Uterus (tissue), 4 donors: Measurements from ENCODE around the gene SCRN2. TPM values are rescaled to one million over a fixed set of nuclear protein-coding genes. Genes with fewer than 3 reads are reported as not detected.

ENCODE experiments used
- DNase-seq, 2 donors: peaks; one replicate each; pipeline ENCODE4 v3.0.0-alpha.2; 2019 to 2020
- H3K27ac ChIP-seq, 2 donors: fragments of 200-600 bp; sonication (generic); 1 replicate in 1 of 2; 2 replicates in 1 of 2; pipeline ENCODE4 v1.5.1; 2016 to 2018
- H3K27me3 ChIP-seq, 2 donors: fragments of 200-600 bp; sonication (generic); one replicate each; pipeline ENCODE4 v1.5.1; 2018 to 2019; ENCODE audit warnings: control low read depth in 1 of 2
- H3K36me3 ChIP-seq, 2 donors: fragments of 200-600 bp; sonication (generic); one replicate each; pipeline ENCODE4 v1.5.1; 2019; ENCODE audit warnings: control low read depth in 1 of 2
- H3K4me1 ChIP-seq, 2 donors: fragments of 200-600 bp; sonication (generic); one replicate each; pipeline ENCODE4 v1.5.1; 2018 to 2019; ENCODE audit warnings: control low read depth in 1 of 2
- H3K4me3 ChIP-seq, 2 donors: fragments of 200-600 bp; sonication (generic); 1 replicate in 1 of 2; 2 replicates in 1 of 2; pipeline ENCODE4 v1.5.1; 2018 to 2019; ENCODE audit warnings: mild to moderate bottlenecking in 1 of 2
- H3K9me3 ChIP-seq, 2 donors: fragments of 200-600 bp; sonication (generic); one replicate each; pipeline ENCODE4 v1.5.1; 2019; ENCODE audit warnings: control low read depth in 1 of 2
- POLR2A ChIP-seq, 2 donors: fragments of 450-650 bp; IDR thresholded peaks; one replicate each; pipeline ENCODE4 v1.6.1; 2016; ENCODE audit warnings: antibody characterized with exemption in 2 of 2, mild to moderate bottlenecking in 1 of 2, moderate library complexity in 1 of 2
- intact Hi-C: fragments of 100-400 bp; cut with DNase I; formaldehyde crosslinking; loops from one replicate; pipeline ENCODE4 v1.15.1; 2023; ENCODE audit warnings: low total_unique reads
- total RNA-seq, 4 donors: library from RNA; depleted of rRNA in 3 of 4; stranded (reverse); fragments of >200 nt in 3 of 4; gene quantifications; one replicate each; pipeline versions ENCODE4 v1.1.0 to v1.2.4, GENCODE V29; 2014 to 2023
- TF ChIP-seq, protein P1 (sequence below), 4 experiments: fragments of 200-600 bp in 2 of 4; fragments of 450-650 bp in 2 of 4; sonication (generic) in 2 of 4; IDR thresholded peaks; one replicate each; pipeline ENCODE4 v1.5.1; 2016 to 2019; ENCODE audit warnings: antibody characterized with exemption in 4 of 4, mild to moderate bottlenecking in 2 of 4, moderate library complexity in 1 of 4
- donor health status: DM: yes; HTN: yes; CAD: no.

Gene SCRN2
- 10 to 100 TPM; 12.4 to 80.7 (median 39.8) TPM for total RNA-seq

DNA sequence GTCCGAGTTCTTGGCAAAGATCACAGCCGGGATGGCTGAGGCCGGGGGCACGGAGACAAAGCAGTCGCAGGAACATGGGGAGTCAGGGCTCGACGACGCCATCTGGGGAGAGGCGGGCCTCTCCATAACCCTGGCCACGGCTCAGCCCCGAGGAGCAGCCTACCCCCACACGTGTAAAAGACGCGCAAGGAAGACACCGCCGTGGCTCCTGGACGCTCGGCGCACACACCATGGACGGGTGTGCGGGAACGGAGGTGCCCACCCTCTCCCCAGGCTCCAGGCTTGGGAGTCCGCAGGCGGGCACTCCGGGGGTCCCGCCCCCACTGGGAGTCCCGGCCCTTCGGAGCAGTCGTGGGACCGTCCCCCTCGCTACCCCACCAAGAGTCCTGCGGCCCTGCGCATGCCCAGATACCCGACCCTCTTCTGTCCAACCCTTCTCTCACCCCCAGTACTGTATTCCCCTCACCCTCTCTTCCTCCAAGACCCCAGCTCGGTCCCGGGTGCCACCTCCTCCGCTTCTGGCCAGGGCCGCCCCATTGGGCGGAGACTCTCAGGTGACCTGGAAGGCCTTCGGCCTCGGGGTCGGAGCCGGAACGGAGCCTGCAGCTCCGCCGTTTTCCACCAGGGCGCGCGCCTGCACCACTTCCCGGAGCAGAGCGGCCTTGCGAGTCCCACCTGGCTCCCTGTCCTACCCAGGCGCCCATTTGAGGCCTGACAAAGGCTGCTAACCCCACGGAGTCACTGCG lies at the start of gene SCRN2:
TSS of gene SCRN2 (minus strand) at position 532 of the 746 bp plus-strand sequence. CDS start at position 102, 430 bp downstream.
- peak; percentile 86 to 94 for DNase-seq
- peak within 1 kb of the TSS; percentile 59 to 68 for H3K4me3 ChIP-seq
- H3K27ac ChIP-seq, result peak within 1 kb of the TSS; percentile 69 to 78
- no peaks in the 10 kb centered on the region for H3K27me3 ChIP-seq
- no peaks in the 10 kb centered on the region for H3K36me3 ChIP-seq
- no peaks in the 10 kb centered on the region for H3K9me3 ChIP-seq
- TF ChIP-seq, protein P1, sequence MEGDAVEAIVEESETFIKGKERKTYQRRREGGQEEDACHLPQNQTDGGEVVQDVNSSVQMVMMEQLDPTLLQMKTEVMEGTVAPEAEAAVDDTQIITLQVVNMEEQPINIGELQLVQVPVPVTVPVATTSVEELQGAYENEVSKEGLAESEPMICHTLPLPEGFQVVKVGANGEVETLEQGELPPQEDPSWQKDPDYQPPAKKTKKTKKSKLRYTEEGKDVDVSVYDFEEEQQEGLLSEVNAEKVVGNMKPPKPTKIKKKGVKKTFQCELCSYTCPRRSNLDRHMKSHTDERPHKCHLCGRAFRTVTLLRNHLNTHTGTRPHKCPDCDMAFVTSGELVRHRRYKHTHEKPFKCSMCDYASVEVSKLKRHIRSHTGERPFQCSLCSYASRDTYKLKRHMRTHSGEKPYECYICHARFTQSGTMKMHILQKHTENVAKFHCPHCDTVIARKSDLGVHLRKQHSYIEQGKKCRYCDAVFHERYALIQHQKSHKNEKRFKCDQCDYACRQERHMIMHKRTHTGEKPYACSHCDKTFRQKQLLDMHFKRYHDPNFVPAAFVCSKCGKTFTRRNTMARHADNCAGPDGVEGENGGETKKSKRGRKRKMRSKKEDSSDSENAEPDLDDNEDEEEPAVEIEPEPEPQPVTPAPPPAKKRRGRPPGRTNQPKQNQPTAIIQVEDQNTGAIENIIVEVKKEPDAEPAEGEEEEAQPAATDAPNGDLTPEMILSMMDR (IDR thresholded peaks at IDR 0.05), result peak; percentile 94 to 99 (median 98)
- peak; percentile 9 to 30 for TF ChIP-seq POLR2A (IDR thresholded peaks at IDR 0.05)
- H3K4me1 ChIP-seq, result no peaks in the 10 kb centered on the region
- intact Hi-C loops, result loop anchor here (2.0 kb wide), 1 partner anchor 50 kb away; no protein-coding TSS in a partner anchor

DNA sequence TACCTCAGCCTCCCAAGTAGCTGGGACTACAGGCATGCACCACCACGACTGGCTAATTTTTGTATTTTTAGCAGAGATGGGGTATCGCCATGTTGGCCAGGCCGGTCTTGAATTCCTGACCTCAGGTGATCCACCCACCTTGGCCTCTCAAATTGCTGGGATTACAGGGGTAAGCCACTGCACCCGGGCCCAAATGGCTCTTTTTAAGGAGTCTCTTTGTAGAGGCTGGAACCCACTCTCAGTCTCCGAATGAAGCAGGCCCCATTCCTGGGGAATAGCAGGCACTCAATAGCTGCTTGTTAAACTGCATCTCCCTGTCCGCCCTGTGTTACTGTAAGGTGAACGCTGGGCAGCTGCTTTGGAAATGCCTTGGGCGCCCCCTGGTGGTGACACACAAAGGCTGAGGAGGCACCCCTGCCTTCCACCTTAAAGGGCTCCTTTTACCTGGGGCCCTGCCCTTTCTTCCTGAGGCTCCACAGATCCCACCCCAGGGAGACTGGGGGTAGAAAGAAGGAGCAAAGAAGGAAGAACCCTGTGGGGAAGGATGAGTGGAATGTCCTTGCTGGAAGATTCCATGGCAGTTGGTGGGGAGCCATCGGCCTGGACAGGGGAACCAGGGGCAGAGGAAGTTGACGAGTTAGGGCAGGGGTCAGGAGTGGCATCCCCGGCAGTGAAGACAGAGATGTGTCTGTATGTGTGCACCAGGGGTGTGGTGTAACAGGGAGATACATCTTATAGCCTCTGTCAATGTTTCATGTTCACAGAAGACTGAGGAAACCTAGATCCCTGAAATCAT lies 48.9 kb upstream of the SCRN2 start:
- H3K36me3 ChIP-seq, result no peaks in the 10 kb centered on the region
- DNase-seq, result peak; percentile 84 to 90
- no peak overlapping the region for H3K4me3 ChIP-seq
- intact Hi-C loops, result loop anchor here (2.0 kb wide), 1 partner anchor 49 kb away; the partner anchor contains the start of gene SCRN2
- H3K27ac ChIP-seq, result no peak overlapping the region
- no peaks in the 10 kb centered on the region for H3K9me3 ChIP-seq
- H3K4me1 ChIP-seq, result no peaks in the 10 kb centered on the region
- no peaks in the 10 kb centered on the region for H3K27me3 ChIP-seq
- no peak for TF ChIP-seq POLR2A (IDR thresholded peaks at IDR 0.05)
- TF ChIP-seq, protein P1 (IDR thresholded peaks at IDR 0.05), result peak; percentile 94 to 97 (median 94)

DNA sequence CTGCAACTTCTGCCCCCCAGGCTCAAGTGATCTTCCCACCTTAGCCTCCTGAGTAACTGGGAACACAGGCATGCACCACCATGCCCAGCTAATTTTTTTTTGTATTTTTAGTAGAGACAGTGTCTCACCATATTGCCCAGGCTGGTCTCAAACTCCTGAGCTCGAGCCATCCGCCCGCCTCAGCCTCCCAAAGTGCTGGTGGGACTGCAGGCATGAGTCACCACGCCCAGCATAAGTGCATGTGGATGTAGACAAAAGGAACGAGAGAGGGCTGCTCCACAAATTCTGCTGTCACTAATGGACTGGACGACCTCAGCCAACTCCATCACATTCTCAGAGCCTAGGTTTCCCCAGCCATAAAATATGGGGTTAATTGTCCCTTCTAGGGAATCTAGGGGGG lies 47.2 kb upstream of the SCRN2 start:
- no peak overlapping the region for H3K27ac ChIP-seq
- no peaks in the 10 kb centered on the region for H3K4me1 ChIP-seq
- H3K36me3 ChIP-seq, result no peaks in the 10 kb centered on the region
- TF ChIP-seq POLR2A (IDR thresholded peaks at IDR 0.05), result no peak
- TF ChIP-seq, protein P1 (IDR thresholded peaks at IDR 0.05), result no peak
- H3K9me3 ChIP-seq, result no peaks in the 10 kb centered on the region
- no peak overlapping the region for H3K4me3 ChIP-seq
- intact Hi-C loops, result no loop called here
- no peak for DNase-seq
- no peaks in the 10 kb centered on the region for H3K27me3 ChIP-seq

DNA sequence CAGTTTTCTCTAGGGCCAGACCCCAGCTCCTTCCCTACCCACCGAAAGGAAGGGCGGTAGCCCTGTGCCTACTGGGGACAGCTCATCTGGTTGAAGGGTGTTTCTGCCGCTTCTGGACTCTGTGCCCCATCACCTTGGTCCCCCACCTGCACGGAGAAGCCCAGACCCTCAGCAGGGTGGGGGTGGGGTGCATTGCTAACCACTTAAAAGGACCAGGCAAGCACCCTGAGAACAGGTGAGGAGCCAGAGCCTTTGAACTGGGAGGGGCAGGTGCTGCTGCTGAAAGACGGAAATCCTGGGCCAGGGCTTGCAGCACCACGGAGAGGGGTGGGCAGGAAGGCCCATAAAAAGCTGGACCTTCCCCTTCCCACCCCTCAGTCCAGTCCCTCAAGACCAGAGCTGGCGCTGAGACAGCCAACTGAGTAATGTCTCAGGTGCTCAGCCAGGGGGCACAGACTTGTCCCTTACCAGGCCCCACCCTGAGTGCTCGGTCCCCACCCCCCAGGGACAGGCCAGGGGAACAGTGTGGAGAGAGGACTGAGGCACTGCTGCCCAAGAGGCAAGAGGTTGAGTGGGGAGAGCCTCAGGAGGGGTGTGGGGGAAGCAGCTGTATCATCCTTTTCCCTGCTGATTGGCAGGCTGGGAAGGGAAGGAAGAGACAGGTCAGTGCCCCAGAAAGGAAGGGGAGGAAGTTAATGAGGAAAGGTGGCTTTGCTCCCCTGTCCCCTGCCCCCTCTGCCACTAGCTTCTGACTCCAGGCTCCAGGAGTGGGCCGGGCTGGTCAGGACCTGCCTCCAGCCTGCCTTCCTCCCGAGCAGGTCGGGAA lies 44.0 kb upstream of the SCRN2 start:
- H3K4me1 ChIP-seq, result no peaks in the 10 kb centered on the region
- TF ChIP-seq, protein P1 (IDR thresholded peaks at IDR 0.05), result no peak
- no peak for TF ChIP-seq POLR2A (IDR thresholded peaks at IDR 0.05)
- H3K9me3 ChIP-seq, result no peaks in the 10 kb centered on the region
- no peaks in the 10 kb centered on the region for H3K36me3 ChIP-seq
- no peak overlapping the region for H3K27ac ChIP-seq
- no peaks in the 10 kb centered on the region for H3K27me3 ChIP-seq
- H3K4me3 ChIP-seq, result no peak overlapping the region
- intact Hi-C loops, result no loop called here
- no peak for DNase-seq
